Measurements from ENCODE around the gene GOLGA5. TPM values are rescaled to one million over a fixed set of nuclear protein-coding genes. Genes with fewer than 3 reads are reported as not detected.
"Not testable (repeated sequence)": the region's sequence is repeated elsewhere in the genome, so short reads cannot be mapped to it uniquely, and the experiment has no call there.

The GOLGA5 gene
- total RNA-seq, 1 experiment from 2014 or later = 22.3 TPM

DNA sequence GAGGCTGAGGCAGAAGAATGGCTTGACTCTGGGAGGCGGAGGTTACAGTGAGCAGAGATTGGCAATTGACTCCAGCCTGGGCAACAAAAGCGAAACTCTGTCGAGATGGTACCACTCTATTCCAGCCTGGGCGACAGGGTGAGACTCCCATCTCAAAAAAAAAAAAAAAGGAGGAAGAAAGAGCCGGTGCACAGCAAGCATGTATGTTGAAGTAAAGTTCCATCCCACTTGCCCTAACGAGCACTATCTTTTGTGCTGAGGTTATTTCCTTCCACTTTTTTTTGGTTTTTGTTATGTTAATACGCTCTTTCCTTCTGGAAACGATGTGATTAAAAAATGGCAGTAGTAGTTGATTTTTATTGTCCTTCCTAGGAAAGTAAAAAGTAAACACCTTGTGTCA lies 19.5 kb upstream of the GOLGA5 start:
- Histone ChIP-seq H3K27me3 (ENCODE audit: control insufficient read depth, insufficient read depth, low read length) (no peaks in the 10 kb centered on the region), H3K9me3 (ENCODE audit: control insufficient read depth, insufficient read depth, low read depth, low read length) (no peaks in the 10 kb centered on the region), H3K4me1 (ENCODE audit: control insufficient read depth, insufficient read depth, low read length) (no peaks in the 10 kb centered on the region), H3K4me3 (ENCODE audit: low read depth in 2 of 2, low read length in 2 of 2) (no peak overlapping the region), H3K36me3 (ENCODE audit: control insufficient read depth, insufficient read depth, low read length) (no peaks in the 10 kb centered on the region), H3K27ac (ENCODE audit: low read length) (no peak overlapping the region)
- no TSS peak for BruUV-seq (replicated peaks)
- in situ Hi-C loops (cut with HindIII; ENCODE audit: low pct_unique_long_range_greater_than_20kb, low sequenced_read_pairs) = no loop called here
- ChIA-PET POLR2A (no interaction called here), CTCF (no interaction called here)
- no peak for ATAC-seq
- TF ChIP-seq, protein P1, sequence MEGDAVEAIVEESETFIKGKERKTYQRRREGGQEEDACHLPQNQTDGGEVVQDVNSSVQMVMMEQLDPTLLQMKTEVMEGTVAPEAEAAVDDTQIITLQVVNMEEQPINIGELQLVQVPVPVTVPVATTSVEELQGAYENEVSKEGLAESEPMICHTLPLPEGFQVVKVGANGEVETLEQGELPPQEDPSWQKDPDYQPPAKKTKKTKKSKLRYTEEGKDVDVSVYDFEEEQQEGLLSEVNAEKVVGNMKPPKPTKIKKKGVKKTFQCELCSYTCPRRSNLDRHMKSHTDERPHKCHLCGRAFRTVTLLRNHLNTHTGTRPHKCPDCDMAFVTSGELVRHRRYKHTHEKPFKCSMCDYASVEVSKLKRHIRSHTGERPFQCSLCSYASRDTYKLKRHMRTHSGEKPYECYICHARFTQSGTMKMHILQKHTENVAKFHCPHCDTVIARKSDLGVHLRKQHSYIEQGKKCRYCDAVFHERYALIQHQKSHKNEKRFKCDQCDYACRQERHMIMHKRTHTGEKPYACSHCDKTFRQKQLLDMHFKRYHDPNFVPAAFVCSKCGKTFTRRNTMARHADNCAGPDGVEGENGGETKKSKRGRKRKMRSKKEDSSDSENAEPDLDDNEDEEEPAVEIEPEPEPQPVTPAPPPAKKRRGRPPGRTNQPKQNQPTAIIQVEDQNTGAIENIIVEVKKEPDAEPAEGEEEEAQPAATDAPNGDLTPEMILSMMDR (IDR thresholded peaks at IDR 0.05) = no peak
- TF ChIP-seq TCF7L2 (IDR thresholded peaks at IDR 0.05; ENCODE audit: low read depth, low read length) = no peak
- no peak for TF ChIP-seq POLR2AphosphoS5 (IDR thresholded peaks at IDR 0.05; ENCODE audit: low read depth, low read length)
- intact Hi-C loops (cut with micrococcal nuclease; ENCODE audit: unreplicated experiment) = no loop called here
- no peak for DNase-seq (ENCODE audit: low read depth, low spot score)

DNA sequence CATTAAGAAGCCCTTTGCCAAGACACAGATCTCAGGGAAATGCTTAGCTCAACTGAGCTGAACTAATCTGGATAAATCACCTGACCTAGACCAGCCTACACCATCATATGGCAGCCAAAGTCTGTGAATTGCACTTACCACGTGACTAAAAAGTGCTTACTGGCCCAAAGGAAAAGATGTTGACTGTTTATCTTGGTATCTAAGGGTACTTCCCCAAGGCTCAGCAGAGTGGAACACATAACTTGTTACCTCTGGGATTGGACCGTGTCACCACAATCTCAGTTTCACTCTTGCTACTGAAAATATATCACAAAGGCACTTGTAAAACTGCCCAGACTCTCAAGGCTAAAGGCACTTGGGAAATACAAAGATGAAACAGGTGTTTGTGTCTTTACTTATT lies 18.8 kb upstream of the GOLGA5 start:
- DNase-seq (ENCODE audit: low read depth, low spot score); H3K36me3 ChIP-seq (ENCODE audit: control insufficient read depth, insufficient read depth, low read length); CTCF ChIA-PET; ATAC-seq; intact Hi-C loops (cut with micrococcal nuclease; ENCODE audit: unreplicated experiment); POLR2A ChIA-PET; H3K27ac ChIP-seq (ENCODE audit: low read length); H3K27me3 ChIP-seq (ENCODE audit: control insufficient read depth, insufficient read depth, low read length); H3K4me1 ChIP-seq (ENCODE audit: control insufficient read depth, insufficient read depth, low read length); H3K9me3 ChIP-seq (ENCODE audit: control insufficient read depth, insufficient read depth, low read depth, low read length); in situ Hi-C loops (cut with HindIII; ENCODE audit: low pct_unique_long_range_greater_than_20kb, low sequenced_read_pairs); H3K4me3 ChIP-seq (ENCODE audit: low read depth in 2 of 2, low read length in 2 of 2); BruUV-seq (replicated peaks): not testable (repeated sequence)

DNA sequence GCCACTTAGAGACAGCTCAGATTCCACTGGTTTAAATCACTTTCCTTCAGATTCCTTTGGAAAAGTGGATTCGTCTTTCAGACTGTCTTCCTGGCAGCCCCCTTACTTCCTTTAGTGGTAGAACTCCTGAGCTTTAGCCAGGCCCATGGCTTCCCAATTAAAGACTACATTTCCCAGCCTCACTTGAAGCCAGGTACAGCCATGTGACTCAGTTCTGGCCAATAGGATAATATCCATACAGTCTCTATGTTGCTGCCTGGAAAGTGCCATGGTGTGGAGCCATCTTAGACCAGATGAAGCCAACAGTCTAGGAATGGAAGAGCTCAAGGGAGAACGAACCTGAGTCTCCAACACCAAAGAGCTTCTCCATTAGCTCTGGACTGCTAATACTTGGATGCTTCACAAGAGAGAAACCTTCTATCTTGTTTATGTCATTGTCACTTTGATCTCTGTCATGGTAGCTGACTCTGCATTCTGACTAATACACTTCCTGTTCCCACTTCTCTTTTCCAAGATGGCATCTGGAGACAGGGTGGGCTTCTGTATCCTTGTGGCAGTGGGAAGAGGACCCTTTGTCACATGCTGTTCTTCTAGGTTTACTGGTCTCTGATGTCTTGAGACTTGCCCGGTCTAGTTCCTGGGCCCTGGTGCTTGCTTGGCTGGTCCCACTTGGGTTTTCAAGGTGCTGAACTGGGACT lies 15.1 kb upstream of the GOLGA5 start:
- BruUV-seq (replicated peaks); in situ Hi-C loops (cut with HindIII; ENCODE audit: low pct_unique_long_range_greater_than_20kb, low sequenced_read_pairs); DNase-seq (ENCODE audit: low read depth, low spot score); H3K4me3 ChIP-seq (ENCODE audit: low read depth in 2 of 2, low read length in 2 of 2); H3K9me3 ChIP-seq (ENCODE audit: control insufficient read depth, insufficient read depth, low read depth, low read length); H3K4me1 ChIP-seq (ENCODE audit: control insufficient read depth, insufficient read depth, low read length); ATAC-seq; H3K27me3 ChIP-seq (ENCODE audit: control insufficient read depth, insufficient read depth, low read length); H3K27ac ChIP-seq (ENCODE audit: low read length); POLR2A ChIA-PET; intact Hi-C loops (cut with micrococcal nuclease; ENCODE audit: unreplicated experiment); H3K36me3 ChIP-seq (ENCODE audit: control insufficient read depth, insufficient read depth, low read length): not testable (repeated sequence)
- CTCF ChIA-PET = interaction anchor here (1.6 kb wide), 1 partner anchor 66 kb away, joined by 3 read pairs; no protein-coding TSS in a partner anchor

DNA sequence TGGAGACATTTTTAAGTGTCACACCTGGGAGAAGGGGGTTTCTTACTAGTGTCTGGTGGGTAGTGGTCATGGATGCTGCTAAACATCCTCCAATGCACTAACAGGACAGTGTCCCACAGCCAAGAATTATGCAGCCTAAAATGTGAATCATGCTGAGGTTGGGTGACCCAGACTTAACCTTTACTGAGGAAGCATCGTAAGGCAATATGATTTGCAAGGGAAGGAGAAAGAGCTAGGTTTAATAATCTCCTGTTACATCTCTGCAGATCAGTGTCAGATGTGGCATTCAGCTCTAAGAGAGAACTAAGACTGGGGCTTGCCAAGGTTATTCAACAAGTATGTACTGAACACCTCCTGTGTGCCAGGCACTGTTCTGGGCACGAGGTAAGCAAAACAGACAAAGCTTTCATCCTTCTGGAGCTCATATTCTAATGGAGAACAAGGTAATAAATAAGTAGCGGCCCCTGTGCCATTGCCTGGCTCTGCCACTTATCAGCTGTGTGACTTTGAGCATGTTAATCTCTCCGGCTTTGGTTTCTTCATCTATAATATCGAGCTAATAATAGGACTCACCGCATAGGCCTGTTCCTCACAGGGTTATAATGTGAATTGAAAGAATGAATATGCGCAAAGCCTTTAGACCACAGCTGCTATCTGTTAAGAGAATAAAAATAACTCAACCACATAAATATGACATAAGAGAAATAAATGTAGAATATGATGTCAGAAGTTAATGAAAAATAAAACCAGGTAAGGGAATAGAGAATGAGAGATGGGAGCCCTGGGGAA lies 13.5 kb upstream of the GOLGA5 start:
- H3K4me3 ChIP-seq (ENCODE audit: low read depth in 2 of 2, low read length in 2 of 2) = no peak overlapping the region
- ATAC-seq (no peak), DNase-seq (ENCODE audit: low read depth, low spot score) (no peak)
- intact Hi-C loops (cut with micrococcal nuclease; ENCODE audit: unreplicated experiment) = no loop called here
- H3K27me3 ChIP-seq (ENCODE audit: control insufficient read depth, insufficient read depth, low read length) = no peaks in the 10 kb centered on the region
- TF ChIP-seq POLR2AphosphoS5 (IDR thresholded peaks at IDR 0.05; ENCODE audit: low read depth, low read length) (no peak), TCF7L2 (IDR thresholded peaks at IDR 0.05; ENCODE audit: low read depth, low read length) (no peak), SIN3A (IDR thresholded peaks at IDR 0.05; ENCODE audit: borderline replicate concordance, insufficient read depth, low read depth, low read length) (no peak)
- TF ChIP-seq, protein P2, sequence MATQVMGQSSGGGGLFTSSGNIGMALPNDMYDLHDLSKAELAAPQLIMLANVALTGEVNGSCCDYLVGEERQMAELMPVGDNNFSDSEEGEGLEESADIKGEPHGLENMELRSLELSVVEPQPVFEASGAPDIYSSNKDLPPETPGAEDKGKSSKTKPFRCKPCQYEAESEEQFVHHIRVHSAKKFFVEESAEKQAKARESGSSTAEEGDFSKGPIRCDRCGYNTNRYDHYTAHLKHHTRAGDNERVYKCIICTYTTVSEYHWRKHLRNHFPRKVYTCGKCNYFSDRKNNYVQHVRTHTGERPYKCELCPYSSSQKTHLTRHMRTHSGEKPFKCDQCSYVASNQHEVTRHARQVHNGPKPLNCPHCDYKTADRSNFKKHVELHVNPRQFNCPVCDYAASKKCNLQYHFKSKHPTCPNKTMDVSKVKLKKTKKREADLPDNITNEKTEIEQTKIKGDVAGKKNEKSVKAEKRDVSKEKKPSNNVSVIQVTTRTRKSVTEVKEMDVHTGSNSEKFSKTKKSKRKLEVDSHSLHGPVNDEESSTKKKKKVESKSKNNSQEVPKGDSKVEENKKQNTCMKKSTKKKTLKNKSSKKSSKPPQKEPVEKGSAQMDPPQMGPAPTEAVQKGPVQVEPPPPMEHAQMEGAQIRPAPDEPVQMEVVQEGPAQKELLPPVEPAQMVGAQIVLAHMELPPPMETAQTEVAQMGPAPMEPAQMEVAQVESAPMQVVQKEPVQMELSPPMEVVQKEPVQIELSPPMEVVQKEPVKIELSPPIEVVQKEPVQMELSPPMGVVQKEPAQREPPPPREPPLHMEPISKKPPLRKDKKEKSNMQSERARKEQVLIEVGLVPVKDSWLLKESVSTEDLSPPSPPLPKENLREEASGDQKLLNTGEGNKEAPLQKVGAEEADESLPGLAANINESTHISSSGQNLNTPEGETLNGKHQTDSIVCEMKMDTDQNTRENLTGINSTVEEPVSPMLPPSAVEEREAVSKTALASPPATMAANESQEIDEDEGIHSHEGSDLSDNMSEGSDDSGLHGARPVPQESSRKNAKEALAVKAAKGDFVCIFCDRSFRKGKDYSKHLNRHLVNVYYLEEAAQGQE (IDR thresholded peaks at IDR 0.05; ENCODE audit: insufficient read depth in 1 of 2, low read depth in 2 of 2, low read length in 1 of 2) = no peak
- TF ChIP-seq, protein P1 (IDR thresholded peaks at IDR 0.05) = no peak
- no peak overlapping the region for H3K27ac ChIP-seq (ENCODE audit: low read length)
- no peaks in the 10 kb centered on the region for H3K9me3 ChIP-seq (ENCODE audit: control insufficient read depth, insufficient read depth, low read depth, low read length)
- BruUV-seq (replicated peaks) = no TSS peak
- ChIA-PET POLR2A (no interaction called here), CTCF (interaction anchor here (0.6 to 1.6 kb wide), 2 partner anchors 68 to 106 kb away, joined by 3 to 5 read pairs; no protein-coding TSS in a partner anchor)
- no peaks in the 10 kb centered on the region for H3K36me3 ChIP-seq (ENCODE audit: control insufficient read depth, insufficient read depth, low read length)
- in situ Hi-C loops (cut with HindIII; ENCODE audit: low pct_unique_long_range_greater_than_20kb, low sequenced_read_pairs) = no loop called here
- H3K4me1 ChIP-seq (ENCODE audit: control insufficient read depth, insufficient read depth, low read length) = no peaks in the 10 kb centered on the region
